ENCODE data around the gene DHRS7B. TPM values are rescaled to one million over a fixed set of nuclear protein-coding genes. Genes with fewer than 3 reads are reported as not detected.

Gene DHRS7B
- total RNA-seq, 1 experiment from 2014 or later, result 9.4 TPM

- DNase-seq (ENCODE audit: low read depth, low spot score), result no peak
- ChIA-PET POLR2A (interaction anchor here (0.6 kb wide), 1 partner anchor 10 kb away, joined by 3 read pairs; no protein-coding TSS in a partner anchor), CTCF (interaction anchor here (0.6 kb wide), 1 partner anchor 95 kb away, joined by 17 read pairs; no protein-coding TSS in a partner anchor)
- intact Hi-C loops (cut with micrococcal nuclease; ENCODE audit: unreplicated experiment), result loop anchor here (10.0 kb wide), 2 partner anchors 87 to 157 kb away; partner anchors contain the start of genes MAP2K3 and TMEM11
- BruUV-seq (replicated peaks), result no TSS peak
- TF ChIP-seq CTCF (IDR thresholded peaks at IDR 0.05) (no peak), REST (IDR thresholded peaks at IDR 0.05; ENCODE audit: insufficient read depth in 1 of 2, low read depth in 2 of 2, low read length in 1 of 2) (no peak), SIN3A (IDR thresholded peaks at IDR 0.05; ENCODE audit: borderline replicate concordance, insufficient read depth, low read depth, low read length) (no peak), TCF7L2 (IDR thresholded peaks at IDR 0.05; ENCODE audit: low read depth, low read length) (no peak)
- peaks cover 3% of the 10 kb centered on the region; the same call in 1 of the 2 replicates for H3K36me3 ChIP-seq (ENCODE audit: control insufficient read depth, insufficient read depth, low read length)
- peaks cover 12% of the 10 kb centered on the region for H3K4me1 ChIP-seq (ENCODE audit: control insufficient read depth, insufficient read depth, low read length)
- H3K4me3 ChIP-seq (ENCODE audit: low read depth in 2 of 2, low read length in 2 of 2), result peak overlapping the region; percentile 82
- H3K9me3 ChIP-seq (ENCODE audit: control insufficient read depth, insufficient read depth, low read depth, low read length), result no peaks in the 10 kb centered on the region
- H3K27me3 ChIP-seq (ENCODE audit: control insufficient read depth, insufficient read depth, low read length), result no peaks in the 10 kb centered on the region
- peak overlapping the region; percentile 90 for H3K27ac ChIP-seq (ENCODE audit: low read length)
- in situ Hi-C loops (cut with HindIII; ENCODE audit: low pct_unique_long_range_greater_than_20kb, low sequenced_read_pairs), result no loop called here
- no peak for ATAC-seq
Observed at GRCh38 chr17:21127509-21128077, 829 bp downstream of the DHRS7B start.

GRCh38 chr17:21129023-21129681 lies 2.4 kb downstream of the DHRS7B start:
- in situ Hi-C loops (cut with HindIII; ENCODE audit: low pct_unique_long_range_greater_than_20kb, low sequenced_read_pairs), result no loop called here
- CTCF ChIA-PET, result interaction anchor here (0.6 to 1.3 kb wide), 5 partner anchors 10 to 153 kb away, joined by 3 to 7 read pairs (median 4); no protein-coding TSS in a partner anchor
- Histone ChIP-seq H3K9me3 (ENCODE audit: control insufficient read depth, insufficient read depth, low read depth, low read length) (no peaks in the 10 kb centered on the region; the same call in 1 of the 2 replicates), H3K36me3 (ENCODE audit: control insufficient read depth, insufficient read depth, low read length) (peaks cover 3% of the 10 kb centered on the region; the same call in 1 of the 2 replicates), H3K4me1 (ENCODE audit: control insufficient read depth, insufficient read depth, low read length) (peaks cover 12% of the 10 kb centered on the region), H3K4me3 (ENCODE audit: low read depth in 2 of 2, low read length in 2 of 2) (no peak overlapping the region), H3K27me3 (ENCODE audit: control insufficient read depth, insufficient read depth, low read length) (no peaks in the 10 kb centered on the region), H3K27ac (ENCODE audit: low read length) (no peak overlapping the region)
- ATAC-seq (no peak), DNase-seq (ENCODE audit: low read depth, low spot score) (no peak)
- intact Hi-C loops (cut with micrococcal nuclease; ENCODE audit: unreplicated experiment), result loop anchor here (10.0 kb wide), 2 partner anchors 86 to 156 kb away; partner anchors contain the start of genes MAP2K3 and TMEM11
- TF ChIP-seq REST (IDR thresholded peaks at IDR 0.05; ENCODE audit: insufficient read depth in 1 of 2, low read depth in 2 of 2, low read length in 1 of 2) (no peak), SIN3A (IDR thresholded peaks at IDR 0.05; ENCODE audit: borderline replicate concordance, insufficient read depth, low read depth, low read length) (no peak), POLR2AphosphoS5 (IDR thresholded peaks at IDR 0.05; ENCODE audit: low read depth, low read length) (no peak), TCF7L2 (IDR thresholded peaks at IDR 0.05; ENCODE audit: low read depth, low read length) (no peak), CTCF (IDR thresholded peaks at IDR 0.05) (peak; percentile 72)
- POLR2A ChIA-PET, result interaction anchor here (0.6 kb wide), 1 partner anchor 65 kb away, joined by 7 read pairs; no protein-coding TSS in a partner anchor
- no TSS peak for BruUV-seq (replicated peaks)

Data from Panc1 (cell line).